GM21619 (cell line): Measurements from ENCODE around the gene CHGA.

Experiments
- ATAC-seq: cut with Tn5 transposase; IDR thresholded peaks from one replicate; pipeline ENCODE4 v1.9.1; 2021; ENCODE audit not compliant: unreplicated experiment

The CHGA gene

DNA sequence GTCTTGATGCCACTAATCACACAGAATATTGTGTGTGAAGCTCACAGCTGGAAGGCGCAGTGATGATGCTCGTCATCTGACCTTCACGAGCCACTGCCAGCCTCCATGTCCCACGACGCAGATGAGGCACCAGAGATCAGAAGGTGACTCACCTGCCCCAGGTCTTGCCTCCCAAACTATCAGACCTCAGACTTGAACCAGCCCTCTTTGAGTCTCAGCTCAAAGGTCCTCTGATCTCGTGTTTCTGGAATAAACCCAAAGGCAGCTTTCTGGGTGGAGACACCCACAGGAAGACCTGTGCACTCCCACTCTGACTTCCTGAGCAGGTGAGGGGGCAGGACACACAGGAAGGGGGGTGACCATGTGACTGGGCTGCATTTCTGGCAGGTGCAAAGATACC is 19.6 kb upstream of the CHGA start:
- ATAC-seq: no peak

DNA sequence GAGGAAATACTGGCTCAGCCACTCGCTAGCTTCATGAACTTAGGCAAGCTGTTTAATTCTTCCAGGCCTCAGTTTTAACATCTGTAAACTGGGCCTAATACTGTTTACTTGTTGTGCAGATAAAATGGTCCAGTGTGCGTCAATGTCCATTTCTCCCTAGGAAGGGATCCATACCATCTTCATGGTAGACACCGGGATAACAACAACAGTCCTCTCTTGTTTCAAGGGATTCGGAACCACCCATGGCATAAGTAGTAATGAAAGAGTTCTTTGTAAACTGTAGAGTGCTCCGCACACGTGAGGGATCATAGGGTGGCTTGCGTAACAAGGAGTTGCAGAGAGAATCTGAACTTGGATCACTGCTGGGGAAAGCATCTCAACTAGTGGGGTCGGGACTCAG is 17.3 kb upstream of the CHGA start:
- ATAC-seq: no peak

DNA sequence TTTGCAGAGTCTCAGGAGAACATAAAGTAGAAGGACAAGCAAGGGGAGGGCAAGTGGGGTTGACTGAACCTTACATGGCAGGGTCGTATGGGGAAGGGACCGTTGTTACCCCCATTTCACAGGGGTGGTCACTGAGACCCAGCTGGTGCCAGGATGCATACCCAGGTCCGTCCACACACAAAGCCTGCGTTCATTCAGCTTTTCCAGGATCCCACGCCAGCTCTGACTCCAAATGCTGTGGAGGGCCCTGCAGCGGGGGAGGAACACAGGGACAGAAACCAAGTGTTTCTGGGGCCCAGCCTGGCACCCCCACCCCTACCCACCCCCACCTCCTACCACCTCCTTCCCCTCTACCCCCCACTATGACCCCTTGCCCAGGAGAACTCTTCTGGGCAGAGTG is 16.5 kb upstream of the CHGA start:
- ATAC-seq: no peak

DNA sequence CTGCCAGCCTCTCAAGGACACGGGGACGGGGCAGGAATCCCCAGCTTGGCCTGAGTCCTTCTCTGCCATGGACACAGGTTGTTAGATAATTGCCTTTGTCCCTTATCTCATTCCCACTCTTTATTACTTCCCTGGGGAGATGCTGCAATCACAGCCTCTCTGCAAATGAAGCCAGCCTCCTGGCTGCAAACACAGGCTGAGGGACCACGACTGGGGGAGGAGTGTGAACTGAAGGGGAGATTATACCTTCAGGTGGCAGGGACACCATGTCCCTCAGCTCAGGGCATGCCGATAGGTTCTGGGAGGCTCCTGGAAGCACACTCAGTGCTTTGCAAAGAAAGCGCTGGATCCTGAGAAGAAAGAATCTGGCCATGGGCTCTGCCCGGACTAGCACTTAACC is 16.1 kb upstream of the CHGA start:
- no peak for ATAC-seq

DNA sequence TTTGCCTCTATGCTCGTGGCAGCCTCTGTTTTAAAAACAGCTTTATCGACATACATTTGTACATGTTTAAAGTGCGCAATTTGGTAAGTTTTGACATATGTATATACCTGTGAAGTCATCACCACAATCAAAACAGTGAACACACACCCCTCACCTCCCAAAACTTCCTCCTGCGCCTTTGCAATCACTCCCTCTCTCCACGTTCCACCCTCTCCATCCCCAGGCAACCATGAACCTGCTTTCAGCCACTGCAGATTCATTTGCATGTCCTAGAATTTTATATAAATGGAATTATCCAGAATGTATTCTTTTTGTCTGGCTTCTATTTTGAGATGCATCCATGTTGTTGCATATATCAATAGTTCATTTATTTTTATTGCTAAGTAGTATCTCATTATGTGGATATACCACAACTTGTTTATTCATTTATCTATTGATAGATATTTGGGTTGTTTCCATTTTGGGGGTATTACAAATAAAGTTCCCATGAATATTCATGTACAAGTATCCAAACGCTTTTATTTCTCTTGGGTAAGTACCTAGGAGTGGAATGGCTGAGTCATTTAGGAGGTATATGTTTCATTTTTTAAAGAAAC is 15.5 kb upstream of the CHGA start:
- ATAC-seq: no peak

DNA sequence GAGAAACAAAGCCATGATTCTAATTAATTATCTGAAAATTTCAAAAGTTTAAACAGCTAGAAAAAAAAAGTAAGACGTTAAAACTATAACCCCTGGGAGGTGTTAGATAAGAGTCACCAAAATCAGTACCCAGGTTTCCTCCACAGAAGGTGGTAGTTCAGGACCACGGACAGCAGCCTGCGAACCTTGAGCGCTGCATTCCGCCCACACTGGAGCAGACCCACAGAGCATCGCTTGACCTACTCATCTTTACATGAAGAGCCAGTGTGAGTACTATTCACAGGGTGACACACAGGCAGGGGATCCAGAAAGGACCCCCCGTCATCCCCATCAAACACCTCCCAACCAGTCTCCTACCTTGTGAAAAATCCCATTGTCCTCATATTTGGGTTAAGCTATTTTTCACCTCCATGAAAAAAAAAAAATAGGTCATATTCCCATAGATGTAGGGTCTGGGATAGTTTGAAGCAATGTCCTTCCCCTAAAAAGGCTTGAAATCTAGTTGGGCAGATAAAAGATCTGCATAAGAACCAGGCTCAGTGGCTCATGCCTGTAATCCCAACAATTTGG is 8.8 kb upstream of the CHGA start:
- ATAC-seq: no peak

DNA sequence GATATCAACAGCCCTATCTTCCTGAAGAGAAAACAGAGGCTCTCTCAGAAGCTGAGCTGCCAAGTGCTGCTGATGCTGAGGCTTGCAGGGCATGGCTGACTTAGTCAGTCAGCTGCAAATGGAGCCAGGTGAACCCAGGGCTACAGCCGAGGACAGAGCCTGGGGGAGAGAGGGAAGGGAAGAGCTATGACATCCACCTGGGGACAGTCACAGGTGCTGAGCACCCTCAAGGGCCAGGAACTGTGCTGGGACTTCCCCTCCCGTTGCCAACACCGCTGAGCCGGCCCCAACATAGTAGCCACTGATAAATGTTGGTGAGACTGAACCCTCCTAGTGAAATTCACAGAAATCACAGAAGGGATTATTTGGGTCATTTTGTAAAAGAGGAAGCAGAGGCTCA is 6.7 kb upstream of the CHGA start:
- no peak for ATAC-seq

DNA sequence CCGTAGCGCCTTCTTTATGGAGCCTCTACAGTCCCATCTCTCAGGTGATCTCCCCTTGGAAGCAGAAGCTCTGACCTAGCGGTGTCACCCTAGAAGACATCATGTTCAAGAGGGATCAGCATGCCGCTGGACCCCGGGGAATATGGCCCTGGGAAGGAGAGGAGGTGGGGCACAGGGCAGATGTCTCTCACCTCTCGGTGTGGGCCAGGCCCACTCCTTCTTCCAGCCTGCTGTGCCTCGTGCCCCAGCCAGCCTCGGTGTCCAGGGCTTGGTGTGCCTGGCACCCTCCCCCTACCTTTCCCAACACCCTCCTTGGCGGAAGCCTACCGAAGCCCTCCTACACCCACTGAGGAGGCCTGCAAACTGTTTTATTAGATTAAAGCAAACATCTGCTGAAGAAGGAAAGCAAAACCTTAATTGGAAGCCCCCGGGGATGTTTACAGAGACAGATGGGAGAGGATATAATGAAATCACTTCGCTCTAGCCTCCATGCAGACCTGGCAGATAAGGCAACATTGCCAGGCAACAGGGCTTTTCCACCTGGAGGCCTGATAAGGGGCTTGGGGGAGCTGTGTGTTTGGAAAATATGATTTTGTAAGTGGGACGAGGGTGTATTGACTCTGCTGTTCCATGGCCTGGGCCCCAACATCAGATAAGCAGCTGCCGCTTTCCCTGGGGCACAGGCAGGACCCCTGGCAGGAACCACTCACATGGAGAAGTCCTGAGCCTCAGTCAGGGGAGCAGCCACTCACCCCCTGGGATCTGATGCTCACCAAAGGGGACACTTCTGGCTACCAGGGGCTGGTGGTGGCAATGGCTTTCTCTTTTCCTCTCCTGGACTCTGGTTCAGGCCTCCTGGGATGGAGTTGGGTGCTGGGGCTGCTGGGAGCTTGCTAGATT is 5.7 kb upstream of the CHGA start:
- ATAC-seq: no peak

DNA sequence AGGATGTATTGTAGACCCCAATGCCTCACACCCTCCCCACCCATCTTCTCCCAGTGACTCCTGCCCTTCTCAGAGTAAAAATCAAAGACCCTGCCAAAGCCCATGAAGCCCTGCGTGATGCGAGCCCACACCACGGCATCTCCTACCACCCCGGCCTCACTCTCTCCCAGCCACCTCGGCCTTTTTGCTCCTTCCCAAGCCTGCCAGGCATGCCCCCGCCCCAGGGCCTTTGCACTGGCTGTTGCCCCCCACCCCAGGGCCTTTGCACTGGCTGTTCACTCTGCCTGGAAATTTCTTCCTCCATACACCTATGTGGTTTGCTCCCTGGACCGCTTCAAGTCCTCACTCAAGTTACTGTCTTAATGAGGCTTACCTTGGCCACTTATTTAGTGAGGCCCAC is 5.0 kb upstream of the CHGA start:
- ATAC-seq: no peak

DNA sequence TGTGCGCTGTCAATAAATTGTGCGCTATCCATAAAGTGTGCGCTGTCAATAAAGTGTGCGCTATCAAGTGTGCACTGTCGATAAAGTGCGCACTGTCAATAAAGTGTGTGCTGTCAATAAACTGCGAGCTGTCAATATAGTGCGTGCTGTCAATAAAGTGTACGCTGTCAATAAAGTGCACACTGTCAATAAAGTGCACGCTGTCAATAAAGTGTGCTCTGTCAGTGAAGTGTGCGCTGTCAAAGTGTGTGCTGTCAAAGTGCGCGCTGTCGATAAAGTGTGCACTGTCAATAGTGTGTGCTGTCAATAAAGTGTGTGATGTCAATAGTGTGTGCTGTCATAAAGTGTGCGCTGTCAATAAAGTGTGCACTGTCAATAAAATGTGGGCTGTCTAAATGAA is 2.9 kb upstream of the CHGA start:
- no peak for ATAC-seq

DNA sequence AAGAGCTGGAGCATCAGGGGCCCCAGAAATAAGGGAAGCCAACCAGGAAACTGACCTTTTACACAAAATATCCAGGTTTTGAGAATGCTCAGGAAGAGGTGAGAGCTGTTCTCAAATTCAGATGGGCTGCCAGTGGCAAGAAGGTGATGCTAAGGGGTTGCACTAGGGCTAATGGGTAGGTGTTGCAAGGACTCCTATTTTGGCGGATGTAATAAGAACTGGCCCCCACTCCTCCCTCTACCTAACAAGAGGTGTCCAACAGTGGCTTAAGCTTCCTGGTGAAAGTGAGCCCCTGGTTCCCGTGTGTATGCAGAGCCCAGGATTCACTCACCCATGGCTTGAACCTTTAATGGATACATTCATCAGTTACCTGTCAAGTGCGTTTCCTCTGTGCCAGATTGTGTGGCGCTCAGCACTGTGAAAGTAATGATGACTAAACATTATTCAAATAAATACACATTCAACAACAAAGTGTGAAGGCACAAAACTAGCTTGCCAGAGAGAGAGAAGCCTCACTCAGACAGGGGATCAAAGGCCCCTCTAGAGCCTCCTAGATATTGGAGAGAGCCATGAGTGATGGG is 705 bp upstream of the CHGA start:
- no peak for ATAC-seq

DNA sequence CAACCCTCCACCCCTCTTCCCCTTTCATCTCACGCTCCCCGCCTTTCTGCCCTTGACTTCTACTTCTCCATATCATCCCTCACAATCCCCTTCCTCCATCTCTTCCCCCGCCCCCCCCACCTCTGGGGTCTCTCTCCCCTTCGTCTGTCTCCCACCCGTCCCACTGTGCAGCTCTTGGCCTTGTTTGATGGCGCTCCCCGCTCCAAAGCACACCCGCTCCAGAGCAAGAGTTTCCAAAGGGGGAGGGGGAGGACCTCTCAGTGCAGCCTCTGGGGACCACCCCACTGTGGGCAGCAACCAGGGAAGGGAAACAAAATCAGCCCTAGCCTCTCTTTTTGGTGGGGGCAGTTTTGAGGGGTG is 774 bp downstream of the CHGA start:
- no peak for ATAC-seq

DNA sequence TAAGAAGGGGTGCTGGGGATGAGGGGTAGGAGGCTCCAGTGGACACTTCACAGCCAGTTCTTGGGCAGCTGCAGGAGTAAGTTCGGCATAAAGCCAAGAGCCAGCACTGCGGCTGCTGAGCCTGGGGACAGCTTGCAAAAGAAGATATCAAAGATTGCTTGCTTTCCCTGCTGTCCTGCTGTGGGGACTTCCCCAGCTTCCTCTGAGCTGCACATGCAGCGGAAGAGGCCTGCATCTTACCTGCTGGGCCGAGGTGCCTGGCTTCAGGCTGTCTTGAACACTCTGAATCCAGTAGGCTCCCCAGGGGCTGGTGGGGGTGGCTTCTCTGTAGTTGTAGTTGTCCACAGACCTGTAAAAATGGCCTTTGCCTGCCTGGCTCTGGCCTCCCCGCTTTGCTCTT is 1.3 kb downstream of the CHGA start:
- ATAC-seq: no peak

DNA sequence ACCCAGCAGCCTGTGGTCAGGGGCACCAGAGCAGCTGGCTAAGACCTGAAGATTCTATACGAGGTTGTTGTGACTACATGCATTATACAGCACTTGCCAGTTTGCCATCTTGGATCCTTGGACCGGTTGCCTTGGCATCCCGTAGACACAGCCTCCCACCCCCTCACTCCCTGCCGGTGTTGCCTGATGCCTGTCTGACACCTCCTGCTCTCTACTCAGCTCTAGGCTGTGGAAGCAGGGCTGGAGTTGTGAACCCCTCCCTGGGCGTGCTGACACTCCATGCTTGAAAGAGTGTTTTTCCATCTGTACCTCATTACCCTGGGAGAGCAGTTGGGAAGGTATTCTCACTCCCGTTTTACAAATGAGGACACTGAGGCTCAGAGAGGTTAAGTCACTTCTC is 2.5 kb downstream of the CHGA start:
- no peak for ATAC-seq

DNA sequence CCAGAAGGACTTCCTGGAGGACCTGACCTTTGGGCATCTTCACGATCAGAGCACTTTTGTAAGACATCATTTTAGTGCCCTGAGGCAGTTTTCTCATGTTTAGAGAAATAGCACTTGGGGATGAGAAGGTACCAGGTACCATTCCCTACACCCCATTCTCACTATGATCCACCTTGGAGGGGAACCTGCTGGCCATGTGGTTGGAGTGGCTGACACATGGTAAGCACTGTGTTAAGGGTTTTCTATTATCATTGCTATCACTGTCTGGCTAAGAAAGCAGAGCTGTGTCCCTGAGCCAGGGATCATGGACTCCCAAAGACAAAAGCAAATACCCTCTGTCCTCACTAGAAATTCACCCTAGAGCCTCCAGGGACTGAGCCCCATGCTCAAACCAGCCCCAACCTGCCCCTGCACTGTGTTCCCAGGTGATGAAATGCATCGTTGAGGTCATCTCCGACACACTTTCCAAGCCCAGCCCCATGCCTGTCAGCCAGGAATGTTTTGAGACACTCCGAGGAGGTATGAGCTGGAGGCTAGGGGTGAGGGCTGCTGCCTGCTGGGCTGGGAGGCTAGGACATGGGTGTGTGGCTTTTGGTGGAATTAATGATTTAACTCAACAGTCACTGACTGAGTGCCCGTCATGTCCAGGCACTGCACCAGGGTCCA is 3.4 kb downstream of the CHGA start:
- ATAC-seq: no peak

DNA sequence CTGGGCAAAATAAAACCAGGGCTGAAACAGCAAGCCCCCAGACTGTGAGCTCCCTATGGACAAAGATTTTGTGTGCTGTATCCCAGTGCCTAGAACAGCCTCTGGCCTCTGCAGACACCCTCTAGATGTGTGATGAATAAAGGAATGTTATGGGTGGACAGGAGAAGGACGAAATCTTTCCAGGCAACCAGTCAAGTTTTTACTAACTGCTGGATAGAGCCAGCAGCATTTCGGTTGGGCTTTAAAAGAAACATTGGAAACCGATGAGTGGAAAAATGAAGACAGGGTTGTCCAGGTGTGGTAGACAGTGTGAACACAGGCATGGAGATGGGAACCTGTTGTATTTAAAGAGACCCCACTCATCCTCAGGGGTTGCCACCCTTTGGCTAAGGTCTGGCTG is 4.0 kb downstream of the CHGA start:
- no peak for ATAC-seq

DNA sequence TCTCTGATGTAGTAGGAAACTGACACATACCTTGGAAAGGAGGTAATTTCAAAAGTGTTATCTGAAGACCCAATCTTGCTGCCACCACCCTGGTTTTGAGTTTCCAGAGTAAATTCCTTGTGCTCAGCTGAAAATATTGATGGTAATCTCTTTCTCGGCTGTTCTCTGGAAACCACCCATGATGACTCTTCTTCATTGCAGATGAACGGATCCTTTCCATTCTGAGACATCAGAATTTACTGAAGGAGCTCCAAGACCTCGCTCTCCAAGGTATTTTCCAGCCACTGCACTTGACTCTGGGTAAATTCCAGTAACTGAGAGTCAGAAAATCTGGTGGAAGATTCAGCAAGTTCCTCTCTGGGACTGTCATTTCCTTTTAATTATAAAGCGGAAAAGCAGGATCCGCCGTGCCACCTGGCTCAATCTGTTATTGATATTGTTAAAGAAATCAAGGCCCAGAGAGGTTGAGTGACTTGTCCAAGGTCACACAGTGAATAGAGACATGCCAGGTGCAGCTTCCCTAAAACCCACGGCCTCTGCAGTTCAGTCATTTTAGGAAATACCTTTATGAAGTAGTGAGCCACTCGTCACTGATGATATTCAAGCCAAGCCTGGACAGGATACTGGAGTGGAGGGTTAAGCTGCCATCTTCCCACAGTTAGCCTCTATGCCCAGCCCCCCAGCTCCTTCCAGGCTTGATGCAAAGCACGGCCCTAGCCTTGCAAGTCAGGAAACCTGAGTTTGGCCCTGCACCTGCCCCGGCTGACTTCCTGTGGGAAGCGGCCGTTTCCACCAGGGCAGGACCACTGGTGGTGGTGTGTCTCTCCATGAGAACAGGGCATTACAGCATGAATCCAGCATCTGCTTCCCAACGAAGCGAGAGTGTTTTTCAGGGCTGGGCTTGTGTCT is 4.7 kb downstream of the CHGA start:
- no peak for ATAC-seq

DNA sequence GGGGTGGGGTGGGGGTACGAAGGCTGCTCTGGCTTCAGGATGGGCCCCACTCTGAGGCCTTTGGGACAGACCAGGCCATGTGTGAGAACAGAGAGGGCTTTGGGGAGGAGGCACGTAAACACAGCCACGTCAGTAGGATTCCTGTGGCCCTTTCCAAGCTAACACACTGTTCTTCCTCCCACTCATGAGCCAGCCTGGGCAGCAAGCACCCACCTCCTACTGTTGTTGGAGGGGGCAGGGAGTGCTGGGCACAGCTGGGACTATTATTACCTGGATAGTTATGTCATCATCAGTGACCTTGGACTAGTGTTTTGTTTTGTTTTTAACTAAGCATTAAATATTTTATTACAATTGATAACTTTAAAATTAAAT is 5.3 kb downstream of the CHGA start:
- no peak for ATAC-seq

DNA sequence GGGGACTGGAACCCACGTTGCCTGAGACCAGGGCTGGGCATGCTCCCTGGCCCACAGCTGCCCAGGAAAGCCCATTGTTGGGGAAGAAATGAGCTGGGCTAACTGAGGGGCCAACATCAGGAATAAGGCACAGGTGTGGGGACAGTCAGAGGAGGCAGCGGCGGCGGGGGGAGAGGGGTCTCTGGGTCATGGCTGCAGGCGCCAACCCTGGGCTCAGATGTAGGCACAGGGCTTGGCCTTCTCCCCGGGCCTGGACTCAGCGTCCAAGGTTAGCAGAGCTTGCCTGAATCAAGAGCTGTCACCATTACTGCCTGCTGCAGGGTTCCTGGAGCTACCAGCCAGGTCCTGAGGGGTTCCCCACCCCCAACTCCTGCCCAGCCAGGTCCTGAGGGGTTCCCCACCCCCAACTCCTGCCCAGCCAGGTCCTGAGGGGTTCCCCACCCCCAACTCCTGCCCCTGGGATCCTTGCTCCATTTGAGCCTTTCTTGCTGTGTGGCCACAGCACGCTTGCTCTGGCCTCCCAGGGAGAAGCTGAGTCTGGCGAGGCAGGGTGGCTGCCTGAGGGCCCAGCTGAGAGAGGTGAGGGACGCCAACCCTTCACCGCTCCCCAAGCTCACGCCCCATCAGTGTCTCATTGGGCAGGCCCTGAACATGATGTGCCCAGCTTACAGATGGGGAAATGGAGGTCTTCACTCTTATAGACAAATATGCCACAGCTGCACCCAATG is 6.2 kb downstream of the CHGA start:
- ATAC-seq: no peak
